Activated naive CD8-positive, alpha-beta T cell treated with anti-CD3 and anti-CD28 coated beads, Interleukin-2, amount 10 ng/mL, durations not matched to agents 7 days and 5 days (primary cell): ENCODE measurements around the gene IRX4. TPM values are rescaled to one million over a fixed set of nuclear protein-coding genes. Genes with fewer than 3 reads are reported as not detected.
"Not testable (repeated sequence)": the region's sequence is repeated elsewhere in the genome, so short reads cannot be mapped to it uniquely, and the experiment has no call there.

ENCODE experiments used
- ATAC-seq: fragments of 150-1000 bp; cut with Tn5 transposase; one replicate; pipeline ENCODE4 v1.10.0; 2021; ENCODE audit warnings: low read depth, moderate library complexity
- POLR2A ChIA-PET: fragments of 350-600 bp; sonication (Branson Sonifier 250); formaldehyde crosslinking; loops from one replicate; lab custom pipeline; 2021; ENCODE audit warnings: antibody characterized with exemption; lab: Charles Lee
- DNase-seq: peaks from one replicate; pipeline ENCODE4 v3.0.0; 2021
- H3K27ac Mint-ChIP-seq: one replicate; pipeline ENCODE4 v1.8.0; 2022; ENCODE audit warnings: mild to moderate bottlenecking, mixed read lengths
- H3K27me3 Mint-ChIP-seq: one replicate; pipeline ENCODE4 v1.8.0; 2022; ENCODE audit warnings: mild to moderate bottlenecking, moderate library complexity, mixed read lengths
- H3K36me3 Mint-ChIP-seq: one replicate; pipeline ENCODE4 v1.8.0; 2021; ENCODE audit warnings: mild to moderate bottlenecking, mixed read lengths
- H3K4me1 Mint-ChIP-seq: one replicate; pipeline ENCODE4 v1.8.0; 2021; ENCODE audit warnings: mixed read lengths
- H3K4me3 Mint-ChIP-seq: one replicate; pipeline ENCODE4 v1.8.0; 2022; ENCODE audit warnings: mild to moderate bottlenecking, moderate library complexity, mixed read lengths
- H3K9me3 Mint-ChIP-seq: one replicate; pipeline ENCODE4 v1.8.0; 2021; ENCODE audit warnings: mixed read lengths
- total RNA-seq, 2 experiments: library from RNA; stranded (reverse); gene quantifications; one replicate each; pipeline ENCODE4 v1.2.3, GENCODE V29; 2021

The IRX4 gene
- total RNA-seq, 2 experiments from 2014 or later, result not detected

GRCh38 chr5:1874771-1875220, 7.9 kb downstream of the IRX4 start:
- ATAC-seq (no peak), DNase-seq (no peak)
- peaks cover 3% of the 10 kb centered on the region for H3K4me1 Mint-ChIP-seq
- peaks cover 3% of the 10 kb centered on the region for H3K36me3 Mint-ChIP-seq
- no peak overlapping the region for H3K4me3 Mint-ChIP-seq
- peaks cover 58% of the 10 kb centered on the region for H3K27me3 Mint-ChIP-seq
- H3K9me3 Mint-ChIP-seq, result peaks cover 2% of the 10 kb centered on the region
- no peak overlapping the region for H3K27ac Mint-ChIP-seq
- POLR2A ChIA-PET, result no interaction called here

GRCh38 chr5:1874348-1874747, 8.4 kb downstream of the IRX4 start:
- ATAC-seq (no peak), DNase-seq (no peak)
- no peak overlapping the region for H3K27ac Mint-ChIP-seq
- no peaks in the 10 kb centered on the region for H3K9me3 Mint-ChIP-seq
- H3K27me3 Mint-ChIP-seq, result peaks cover 53% of the 10 kb centered on the region
- peaks cover 3% of the 10 kb centered on the region for H3K4me1 Mint-ChIP-seq
- H3K36me3 Mint-ChIP-seq, result no peaks in the 10 kb centered on the region
- POLR2A ChIA-PET, result no interaction called here
- H3K4me3 Mint-ChIP-seq, result no peak overlapping the region

GRCh38 chr5:1873243-1873959, 9.3 kb downstream of the IRX4 start:
- no peak overlapping the region for H3K27ac Mint-ChIP-seq
- H3K27me3 Mint-ChIP-seq, result peaks cover 45% of the 10 kb centered on the region
- no peak overlapping the region for H3K4me3 Mint-ChIP-seq
- DNase-seq, result no peak
- POLR2A ChIA-PET, result no interaction called here
- no peaks in the 10 kb centered on the region for H3K36me3 Mint-ChIP-seq
- ATAC-seq, result no peak
- no peaks in the 10 kb centered on the region for H3K9me3 Mint-ChIP-seq
- H3K4me1 Mint-ChIP-seq, result peaks cover 3% of the 10 kb centered on the region

GRCh38 chr5:1871441-1871840, 11.3 kb downstream of the IRX4 start:
- Mint-ChIP-seq H3K4me3 (no peak overlapping the region), H3K27me3 (peaks cover 46% of the 10 kb centered on the region), H3K27ac (no peak overlapping the region), H3K36me3 (no peaks in the 10 kb centered on the region), H3K9me3 (no peaks in the 10 kb centered on the region), H3K4me1 (peaks cover 3% of the 10 kb centered on the region)
- DNase-seq (no peak), ATAC-seq (no peak)
- POLR2A ChIA-PET, result no interaction called here

GRCh38 chr5:1870435-1871272, 12.1 kb downstream of the IRX4 start:
- ATAC-seq, H3K36me3 Mint-ChIP-seq, H3K4me3 Mint-ChIP-seq, H3K27ac Mint-ChIP-seq, POLR2A ChIA-PET, H3K9me3 Mint-ChIP-seq, DNase-seq, H3K4me1 Mint-ChIP-seq: not testable (repeated sequence)
- peaks cover 42% of the 10 kb centered on the region for H3K27me3 Mint-ChIP-seq

- no peak for DNase-seq
- no peak for ATAC-seq
- POLR2A ChIA-PET, result no interaction called here
- Mint-ChIP-seq H3K9me3 (no peaks in the 10 kb centered on the region), H3K27ac (no peak overlapping the region), H3K27me3 (peaks cover 27% of the 10 kb centered on the region), H3K4me1 (no peaks in the 10 kb centered on the region), H3K36me3 (no peaks in the 10 kb centered on the region), H3K4me3 (no peak overlapping the region)
Measured at GRCh38 chr5:1868886-1869475, 13.7 kb downstream of the IRX4 start.

GRCh38 chr5:1867815-1868143, 14.9 kb downstream of the IRX4 start:
- ATAC-seq (no peak), DNase-seq (no peak)
- Mint-ChIP-seq H3K27me3 (peaks cover 17% of the 10 kb centered on the region), H3K9me3 (no peaks in the 10 kb centered on the region), H3K27ac (no peak overlapping the region), H3K36me3 (no peaks in the 10 kb centered on the region), H3K4me3 (no peak overlapping the region), H3K4me1 (no peaks in the 10 kb centered on the region)
- POLR2A ChIA-PET, result no interaction called here

- DNase-seq (no peak), ATAC-seq (no peak)
- POLR2A ChIA-PET, result no interaction called here
- H3K27ac Mint-ChIP-seq, result no peak overlapping the region
- H3K4me3 Mint-ChIP-seq, result no peak overlapping the region
- H3K27me3 Mint-ChIP-seq, result peaks cover 14% of the 10 kb centered on the region
- no peaks in the 10 kb centered on the region for H3K9me3 Mint-ChIP-seq
- no peaks in the 10 kb centered on the region for H3K36me3 Mint-ChIP-seq
- H3K4me1 Mint-ChIP-seq, result no peaks in the 10 kb centered on the region
Measured at GRCh38 chr5:1867114-1867814, 15.5 kb downstream of the IRX4 start.

- ATAC-seq (no peak), DNase-seq (no peak)
- no peak overlapping the region for H3K27ac Mint-ChIP-seq
- no peaks in the 10 kb centered on the region for H3K36me3 Mint-ChIP-seq
- no peak overlapping the region for H3K4me3 Mint-ChIP-seq
- H3K4me1 Mint-ChIP-seq, result no peaks in the 10 kb centered on the region
- peaks cover 11% of the 10 kb centered on the region for H3K27me3 Mint-ChIP-seq
- POLR2A ChIA-PET, result no interaction called here
- H3K9me3 Mint-ChIP-seq, result no peaks in the 10 kb centered on the region
Measured at GRCh38 chr5:1865948-1866347, 16.8 kb downstream of the IRX4 start.

- Mint-ChIP-seq H3K36me3 (no peaks in the 10 kb centered on the region), H3K4me1 (no peaks in the 10 kb centered on the region), H3K27ac (no peak overlapping the region), H3K9me3 (no peaks in the 10 kb centered on the region), H3K4me3 (no peak overlapping the region), H3K27me3 (peaks cover 11% of the 10 kb centered on the region)
- POLR2A ChIA-PET, result no interaction called here
- DNase-seq (no peak), ATAC-seq (no peak)
Measured at GRCh38 chr5:1865486-1865885, 17.2 kb downstream of the IRX4 start.

GRCh38 chr5:1864896-1865440, 17.8 kb downstream of the IRX4 start:
- POLR2A ChIA-PET, result no interaction called here
- ATAC-seq, result no peak
- no peak for DNase-seq
- no peak overlapping the region for H3K27ac Mint-ChIP-seq
- peaks cover 11% of the 10 kb centered on the region for H3K27me3 Mint-ChIP-seq
- no peak overlapping the region for H3K4me3 Mint-ChIP-seq
- H3K9me3 Mint-ChIP-seq, result no peaks in the 10 kb centered on the region
- H3K36me3 Mint-ChIP-seq, result no peaks in the 10 kb centered on the region
- no peaks in the 10 kb centered on the region for H3K4me1 Mint-ChIP-seq

GRCh38 chr5:1860949-1861348, 21.8 kb downstream of the IRX4 start:
- ATAC-seq, result no peak
- H3K4me1 Mint-ChIP-seq, result peaks cover 2% of the 10 kb centered on the region
- DNase-seq, result no peak
- POLR2A ChIA-PET, result no interaction called here
- no peak overlapping the region for H3K27ac Mint-ChIP-seq
- H3K27me3 Mint-ChIP-seq, result peaks cover 9% of the 10 kb centered on the region
- H3K4me3 Mint-ChIP-seq, result no peak overlapping the region
- H3K9me3 Mint-ChIP-seq, result no peaks in the 10 kb centered on the region
- no peaks in the 10 kb centered on the region for H3K36me3 Mint-ChIP-seq

GRCh38 chr5:1860021-1860610, 22.6 kb downstream of the IRX4 start:
- Mint-ChIP-seq H3K4me3 (no peak overlapping the region), H3K27ac (no peak overlapping the region), H3K36me3 (no peaks in the 10 kb centered on the region), H3K4me1 (peaks cover 2% of the 10 kb centered on the region), H3K27me3 (peaks cover 13% of the 10 kb centered on the region), H3K9me3 (no peaks in the 10 kb centered on the region)
- POLR2A ChIA-PET, result no interaction called here
- ATAC-seq (no peak), DNase-seq (no peak)
